ENCODE data around the gene MAPK10. TPM values are rescaled to one million over a fixed set of nuclear protein-coding genes. Genes with fewer than 3 reads are reported as not detected.

The MAPK10 gene
- total and polyA plus RNA-seq, 10 of the 15 experiments (the other 5 are each of a cell fraction or from before 2014, with no cell fraction given), result 1.1 to 4.2 (median 2.4) TPM

DNA sequence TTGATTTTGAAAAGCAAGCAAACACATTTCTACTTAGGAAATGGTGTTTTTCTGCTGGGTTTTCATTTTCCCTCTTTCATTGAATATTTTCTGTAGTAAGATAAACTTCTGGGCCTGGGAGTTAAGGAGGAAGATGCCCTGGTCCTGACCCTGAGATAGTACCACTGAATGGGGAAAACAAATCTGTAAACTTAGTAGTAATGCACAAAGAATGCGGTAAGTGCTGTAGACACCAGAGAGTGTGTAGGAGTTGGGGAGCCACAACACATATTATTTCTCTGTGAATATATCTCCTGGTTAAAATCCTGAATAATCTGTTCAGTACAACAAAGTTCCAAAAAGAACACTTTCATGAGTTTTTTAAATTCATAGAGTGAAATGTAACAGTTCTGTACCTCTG is 178.3 kb downstream of the MAPK10 start:
- CTCF ChIA-PET, result no interaction called here
- no peak overlapping the region for H2AFZ ChIP-seq (ENCODE audit: control insufficient read depth, low read depth, low read length)

More for the DNA sequence above, 178.3 kb downstream of the MAPK10 start:
- no peak for TF ChIP-seq TCF3 (IDR thresholded peaks at IDR 0.05; ENCODE audit: borderline replicate concordance, insufficient read depth, low read depth, low read length)
- no peak for TF ChIP-seq E2F8 (IDR thresholded peaks at IDR 0.05; ENCODE audit: low read depth, partially characterized antibody)
- no peak for TF ChIP-seq USF2 (IDR thresholded peaks at IDR 0.05; ENCODE audit: borderline replicate concordance, low read depth, low read length)
- TF ChIP-seq MYC (IDR thresholded peaks at IDR 0.05; ENCODE audit: insufficient read depth, insufficient read length, insufficient replicate concordance, low read length, severe bottlenecking), result no peak
- TF ChIP-seq BACH1 (IDR thresholded peaks at IDR 0.05; ENCODE audit: borderline replicate concordance), result no peak
- TF ChIP-seq STAT3 (IDR thresholded peaks at IDR 0.05; ENCODE audit: low read depth, low read length), result no peak
- no peak for TF ChIP-seq KLF5 (IDR thresholded peaks at IDR 0.05; ENCODE audit: partially characterized antibody)
- no peak for TF ChIP-seq POLR2AphosphoS5 (IDR thresholded peaks at IDR 0.05; ENCODE audit: low read length)
- TF ChIP-seq YBX1 (IDR thresholded peaks at IDR 0.05), result no peak
- no peak for TF ChIP-seq SMAD1 (IDR thresholded peaks at IDR 0.05; ENCODE audit: low read depth, partially characterized antibody)
- TF ChIP-seq NRF1 (conservative IDR thresholded peaks at IDR 0.05; ENCODE audit: low read depth, low read length), result no peak
- no peak for TF ChIP-seq BHLHE40 (IDR thresholded peaks at IDR 0.05; ENCODE audit: borderline replicate concordance in 1 of 2, low read depth in 2 of 2, low read length in 1 of 2)
- TF ChIP-seq CHD4 (IDR thresholded peaks at IDR 0.05), result no peak
- TF ChIP-seq SREBF1 (IDR thresholded peaks at IDR 0.05; ENCODE audit: low read length), result no peak
- TF ChIP-seq SMARCA5 (IDR thresholded peaks at IDR 0.05), result no peak
- TF ChIP-seq MEF2B (IDR thresholded peaks at IDR 0.05; ENCODE audit: partially characterized antibody, poor library complexity, severe bottlenecking), result no peak
- TF ChIP-seq MYB (IDR thresholded peaks at IDR 0.05; ENCODE audit: borderline replicate concordance, low read depth, low read length), result no peak
- TF ChIP-seq EP300 (IDR thresholded peaks at IDR 0.05; ENCODE audit: borderline replicate concordance in 1 of 2, control insufficient read depth in 1 of 2, low read depth in 2 of 2, low read length in 2 of 2), result no peak
- TF ChIP-seq MTA2 (IDR thresholded peaks at IDR 0.05; ENCODE audit: low read depth), result no peak
- in situ Hi-C loops (cut with MboI) (no loop called here), intact Hi-C loops (cut with micrococcal nuclease; ENCODE audit: unreplicated experiment) (no loop called here)
- DNase-seq (ENCODE audit: low read depth, low spot score), result no peak
- RAD21 ChIA-PET (ENCODE audit: unreplicated experiment), result no interaction called here
- no peaks in the 10 kb centered on the region for H3K79me2 ChIP-seq (ENCODE audit: control insufficient read depth, insufficient read depth, low read length)
- 79% methylated on average over 1 of the region's 1 CpG for WGBS (ENCODE audit: insufficient coverage, insufficient replicate concordance, low lambda C conversion rate, missing lambda C conversion rate)
- no peak for ATAC-seq
- no peaks in the 10 kb centered on the region for H3K9me3 ChIP-seq (replicated peaks; ENCODE audit: control insufficient read depth, insufficient read depth, low read length)
- POLR2A ChIA-PET, result no interaction called here
- no peak for FAIRE-seq
- BruUV-seq (replicated peaks), result no TSS peak
- no peaks in the 10 kb centered on the region for H3K4me1 ChIP-seq (ENCODE audit: control insufficient read depth, insufficient read depth, low read length)
- no peaks in the 10 kb centered on the region for H4K20me1 ChIP-seq (ENCODE audit: control insufficient read depth, insufficient read depth)
- no peak overlapping the region for H3K4me3 ChIP-seq
- no peak overlapping the region for H3K9ac ChIP-seq (ENCODE audit: control insufficient read depth, insufficient read depth, low read length)
- no peaks in the 10 kb centered on the region for H3K36me3 ChIP-seq (ENCODE audit: control insufficient read depth in 2 of 2, insufficient read depth in 2 of 2, low read length in 1 of 2)
- H3K27ac ChIP-seq (ENCODE audit: control insufficient read depth, insufficient read depth), result no peak overlapping the region
- H3K27me3 ChIP-seq (replicated peaks in 1 of 2; ENCODE audit: control insufficient read depth in 2 of 2, insufficient read depth in 2 of 2, low read length in 1 of 2), result no peaks in the 10 kb centered on the region
- SMC1A ChIA-PET (ENCODE audit: uncharacterized antibody, unreplicated experiment), result no interaction called here
- H3K4me2 ChIP-seq (ENCODE audit: control insufficient read depth, insufficient read depth), result no peak overlapping the region

All from GM12878 (cell line).